OCI-LY1 (cell line): ENCODE measurements around the gene ANKS1A.

Experiments used
- CTCF ChIP-seq: fragments of 200-600 bp; sonication (generic), shearing (Covaris generic); IDR thresholded peaks from 2 replicates; pipeline ENCODE4 v1.5.1; 2017; ENCODE audit warnings: mild to moderate bottlenecking, antibody characterized with exemption, low read length, moderate library complexity, mixed read lengths
- EZH2 ChIP-seq: fragments of 200-600 bp; sonication (generic), shearing (Covaris generic); IDR thresholded peaks from 2 replicates; pipeline ENCODE4 v1.8.0; 2017; ENCODE audit warnings: borderline replicate concordance, mixed run types, mild to moderate bottlenecking, antibody characterized with exemption, low read length, moderate library complexity, mixed read lengths

GRCh38 chr6:35042031-35042815 lies 153.2 kb downstream of the ANKS1A start:
- TF ChIP-seq CTCF (no peak), EZH2 (no peak)
